ENCODE data around the gene COL3A1.

The COL3A1 gene

GRCh38 chr2:189013031-189013430 lies 38.9 kb downstream of the COL3A1 start:
- no peaks in the 10 kb centered on the region for H3K36me3 ChIP-seq

GRCh38 chr2:189013671-189014448 lies 39.7 kb downstream of the COL3A1 start:
- no peak for TF ChIP-seq Cebpa-rat (IDR thresholded peaks at IDR 0.05)
- Histone ChIP-seq H3K9ac (no peak overlapping the region), H3K4me3 (no peak overlapping the region), H3K36me3 (no peaks in the 10 kb centered on the region), H4K20me1 (no peaks in the 10 kb centered on the region), H3K9me3 (replicated peaks in 1 of 11) (no peaks in the 10 kb centered on the region), H3K27me3 (no peaks in the 10 kb centered on the region), H3K27ac (no peak overlapping the region), H3K4me1 (no peaks in the 10 kb centered on the region), H3K4me2 (no peak overlapping the region)

More at GRCh38 chr2:189013031-189013430, 38.9 kb downstream of the COL3A1 start:
- no peaks in the 10 kb centered on the region for H4K20me1 ChIP-seq
- no peak overlapping the region for H3K9ac ChIP-seq
- TF ChIP-seq Cebpa-rat (IDR thresholded peaks at IDR 0.05) = no peak
- H3K27me3 ChIP-seq = no peaks in the 10 kb centered on the region
- H3K9me3 ChIP-seq (replicated peaks in 1 of 11) = no peaks in the 10 kb centered on the region
- no peaks in the 10 kb centered on the region for H3K4me1 ChIP-seq
- H3K4me2 ChIP-seq = no peak overlapping the region
- no peak overlapping the region for H3K4me3 ChIP-seq
- H3K27ac ChIP-seq = no peak overlapping the region

- Histone ChIP-seq H3K36me3 (no peaks in the 10 kb centered on the region), H3K9ac (no peak overlapping the region)
- no peak for TF ChIP-seq Cebpa-rat (IDR thresholded peaks at IDR 0.05)
Observed at GRCh38 chr2:189014449-189015138, 40.4 kb downstream of the COL3A1 start.

DNA sequence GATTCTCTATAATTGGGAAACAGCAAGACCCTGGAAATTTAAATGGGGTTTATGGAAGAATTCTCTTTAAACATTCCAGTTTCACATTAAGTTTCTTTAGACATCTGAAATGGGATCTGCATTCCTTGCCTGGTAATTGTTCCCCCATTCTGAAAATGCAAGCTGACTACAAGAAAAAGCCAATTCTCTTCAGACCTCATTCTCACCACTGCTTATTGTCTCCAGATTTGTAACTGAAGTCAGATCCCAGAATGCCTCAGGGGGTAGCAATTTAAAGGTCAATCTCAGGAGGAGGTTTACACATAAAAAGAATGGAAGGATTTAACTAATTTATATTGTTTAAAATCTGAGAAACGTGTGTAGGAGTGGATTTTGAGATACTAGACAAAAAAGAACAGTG lies 41.2 kb downstream of the COL3A1 start:
- Histone ChIP-seq H3K4me1 (no peaks in the 10 kb centered on the region), H4K20me1 (no peaks in the 10 kb centered on the region), H3K27me3 (no peaks in the 10 kb centered on the region), H3K4me2 (no peak overlapping the region), H3K9ac (no peak overlapping the region), H3K4me3 (no peak overlapping the region), H3K9me3 (replicated peaks in 1 of 11) (no peaks in the 10 kb centered on the region), H3K27ac (no peak overlapping the region), H3K36me3 (no peaks in the 10 kb centered on the region)
- TF ChIP-seq Cebpa-rat (IDR thresholded peaks at IDR 0.05) = no peak

More at GRCh38 chr2:189014449-189015138, 40.4 kb downstream of the COL3A1 start:
- H3K9me3 ChIP-seq (replicated peaks in 1 of 11) = no peaks in the 10 kb centered on the region
- no peaks in the 10 kb centered on the region for H4K20me1 ChIP-seq
- no peaks in the 10 kb centered on the region for H3K4me1 ChIP-seq
- no peak overlapping the region for H3K27ac ChIP-seq
- no peak overlapping the region for H3K4me3 ChIP-seq
- H3K27me3 ChIP-seq = no peaks in the 10 kb centered on the region
- H3K4me2 ChIP-seq = no peak overlapping the region

GRCh38 chr2:189016311-189016861 lies 42.2 kb downstream of the COL3A1 start:
- no peak for TF ChIP-seq Cebpa-rat (IDR thresholded peaks at IDR 0.05)
- Histone ChIP-seq H3K9me3 (replicated peaks in 1 of 11) (no peaks in the 10 kb centered on the region), H3K4me2 (no peak overlapping the region), H4K20me1 (no peaks in the 10 kb centered on the region), H3K27ac (no peak overlapping the region), H3K36me3 (no peaks in the 10 kb centered on the region), H3K27me3 (no peaks in the 10 kb centered on the region), H3K4me3 (no peak overlapping the region), H3K4me1 (no peaks in the 10 kb centered on the region), H3K9ac (no peak overlapping the region)

DNA sequence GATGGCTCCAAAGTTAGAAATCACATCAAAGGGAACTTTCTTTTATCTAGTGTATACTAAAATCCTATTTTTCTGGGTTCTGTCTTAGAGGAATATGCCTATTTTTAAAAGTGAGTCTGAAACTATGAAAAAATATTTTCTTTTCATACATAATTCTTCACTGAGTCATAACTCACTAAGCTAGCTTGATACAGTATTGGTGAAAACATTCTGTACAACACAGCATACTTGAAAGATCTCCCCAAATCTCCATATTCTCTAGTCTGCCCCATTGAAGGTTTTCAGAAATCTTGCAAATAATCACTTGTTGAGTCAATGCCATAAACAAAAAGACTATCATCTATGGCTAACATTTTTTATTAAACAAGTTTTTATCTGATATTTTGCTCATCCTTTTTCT lies 44.5 kb downstream of the COL3A1 start:
- Histone ChIP-seq H3K4me3 (no peak overlapping the region), H3K4me1 (no peaks in the 10 kb centered on the region), H3K27ac (no peak overlapping the region), H3K9ac (no peak overlapping the region), H3K4me2 (no peak overlapping the region), H3K36me3 (no peaks in the 10 kb centered on the region), H4K20me1 (no peaks in the 10 kb centered on the region), H3K9me3 (replicated peaks in 1 of 11) (no peaks in the 10 kb centered on the region), H3K27me3 (no peaks in the 10 kb centered on the region)
- no peak for TF ChIP-seq Cebpa-rat (IDR thresholded peaks at IDR 0.05)

DNA sequence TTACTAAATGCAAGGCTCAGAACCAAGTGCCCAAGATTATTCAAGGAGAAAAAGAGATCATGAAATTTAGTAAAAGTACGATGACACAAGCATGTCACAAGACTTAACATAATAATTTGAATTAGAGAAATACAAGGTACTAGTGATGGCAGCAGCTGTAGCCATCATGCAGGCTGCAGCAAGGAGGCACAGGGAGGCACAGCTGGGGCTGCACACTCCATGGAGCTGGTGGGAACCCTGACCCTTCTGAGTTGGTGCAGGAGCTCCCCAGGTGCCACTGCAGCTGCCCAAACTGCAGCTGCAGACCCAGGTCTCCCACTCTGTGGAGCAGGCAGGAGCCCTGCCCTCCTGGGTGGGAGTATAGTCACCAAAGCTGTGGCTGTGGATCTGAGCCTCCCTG lies 46.0 kb downstream of the COL3A1 start:
- H3K36me3 ChIP-seq = no peaks in the 10 kb centered on the region
- H3K27ac ChIP-seq = no peak overlapping the region
- no peaks in the 10 kb centered on the region for H3K9me3 ChIP-seq (replicated peaks in 1 of 11)
- no peaks in the 10 kb centered on the region for H4K20me1 ChIP-seq
- H3K9ac ChIP-seq = no peak overlapping the region
- no peaks in the 10 kb centered on the region for H3K27me3 ChIP-seq
- H3K4me1 ChIP-seq = no peaks in the 10 kb centered on the region
- H3K4me2 ChIP-seq = no peak overlapping the region
- no peak for TF ChIP-seq Cebpa-rat (IDR thresholded peaks at IDR 0.05)
- H3K4me3 ChIP-seq = no peak overlapping the region

DNA sequence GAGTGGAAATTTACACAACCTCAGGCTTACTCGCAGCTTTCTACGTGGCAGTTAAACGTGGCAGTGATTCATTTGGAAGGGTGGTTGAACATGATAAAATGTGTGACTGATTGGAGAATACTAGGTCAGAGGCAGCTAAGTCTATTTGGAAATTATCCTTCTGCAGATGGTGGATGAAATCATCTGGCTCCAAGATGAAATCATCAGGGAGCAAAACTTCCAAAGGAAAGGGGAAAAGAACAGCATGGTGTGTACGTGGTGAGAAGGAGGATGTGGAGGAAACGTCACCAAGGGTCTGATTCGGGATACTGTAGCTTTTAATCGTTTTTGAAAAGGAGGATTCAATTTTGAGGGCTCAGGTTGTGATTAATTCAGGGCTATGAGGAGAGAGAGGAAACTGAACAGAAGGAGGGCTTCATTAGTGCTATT lies 47.9 kb downstream of the COL3A1 start:
- no peaks in the 10 kb centered on the region for H3K27me3 ChIP-seq
- H3K4me1 ChIP-seq = no peaks in the 10 kb centered on the region
- H3K4me2 ChIP-seq = no peak overlapping the region
- no peaks in the 10 kb centered on the region for H3K9me3 ChIP-seq (replicated peaks in 1 of 11)
- H4K20me1 ChIP-seq = no peaks in the 10 kb centered on the region
- no peak for TF ChIP-seq Cebpa-rat (IDR thresholded peaks at IDR 0.05)
- H3K27ac ChIP-seq = no peak overlapping the region
- no peak overlapping the region for H3K4me3 ChIP-seq
- no peak overlapping the region for H3K9ac ChIP-seq
- no peaks in the 10 kb centered on the region for H3K36me3 ChIP-seq

GRCh38 chr2:189022492-189022891 lies 48.3 kb downstream of the COL3A1 start:
- H3K9me3 ChIP-seq (replicated peaks in 1 of 11) = no peaks in the 10 kb centered on the region

More at GRCh38 chr2:189022492-189022891, 48.3 kb downstream of the COL3A1 start:
- H3K27ac ChIP-seq = no peak overlapping the region
- H3K4me3 ChIP-seq = no peak overlapping the region
- H4K20me1 ChIP-seq = no peaks in the 10 kb centered on the region
- H3K9ac ChIP-seq = no peak overlapping the region
- no peaks in the 10 kb centered on the region for H3K27me3 ChIP-seq
- H3K4me1 ChIP-seq = no peaks in the 10 kb centered on the region
- H3K4me2 ChIP-seq = no peak overlapping the region
- H3K36me3 ChIP-seq = no peaks in the 10 kb centered on the region
- TF ChIP-seq Cebpa-rat (IDR thresholded peaks at IDR 0.05) = no peak

Measured in BLaER1 treated with 17β-estradiol and CSF1 and Interleukin-3, amounts not matched to agents 10 nM and 100 nM (cell line).